HFFc6 (cell line): ENCODE data around the gene FGF12. TPM values are rescaled to one million over a fixed set of nuclear protein-coding genes. Genes with fewer than 3 reads are reported as not detected.

Experiments
- DNase-seq: peaks from one replicate; pipeline ENCODE4 v3.0.0-alpha.2; 2018
- H3K27ac Mint-ChIP-seq: 2 replicates; pipeline ENCODE4 v1.8.0; 2020; ENCODE audit warnings: mild to moderate bottlenecking, mixed read lengths
- H3K27me3 Mint-ChIP-seq: 2 replicates; pipeline ENCODE4 v1.8.0; 2021; ENCODE audit warnings: mild to moderate bottlenecking, moderate library complexity, mixed read lengths; ENCODE audit not compliant: insufficient read depth
- H3K36me3 Mint-ChIP-seq: 2 replicates; pipeline ENCODE4 v1.8.0; 2021; ENCODE audit warnings: low read depth, mixed read lengths
- H3K4me1 Mint-ChIP-seq: 2 replicates; pipeline ENCODE4 v1.8.0; 2020; ENCODE audit warnings: low read depth, mixed read lengths
- H3K4me3 Mint-ChIP-seq: 2 replicates; pipeline ENCODE4 v1.8.0; 2020; ENCODE audit warnings: mild to moderate bottlenecking, moderate library complexity, mixed read lengths
- H3K9me3 Mint-ChIP-seq: 2 replicates; pipeline ENCODE4 v1.8.0; 2020; ENCODE audit warnings: mild to moderate bottlenecking, mixed read lengths
- total RNA-seq, 6 experiments: library from RNA; stranded (reverse); fragmentation: NEBNext Ultra II Directional; extraction: Animal tissue kit (Norgen Biotek cat#: 25700); gene quantifications; 2 replicates in 1 of 6; 3 replicates in 5 of 6; pipeline ENCODE4 v1.2.3, GENCODE V29; 2021
- TF ChIP-seq, protein P1 (sequence below): fragments of 200-600 bp; sonication (generic); IDR thresholded peaks from 2 replicates; pipeline ENCODE4 v1.5.0; 2021; ENCODE audit warnings: antibody characterized with exemption, mild to moderate bottlenecking

The FGF12 gene
- total RNA-seq, 6 experiments from 2014 or later = not detected

DNA sequence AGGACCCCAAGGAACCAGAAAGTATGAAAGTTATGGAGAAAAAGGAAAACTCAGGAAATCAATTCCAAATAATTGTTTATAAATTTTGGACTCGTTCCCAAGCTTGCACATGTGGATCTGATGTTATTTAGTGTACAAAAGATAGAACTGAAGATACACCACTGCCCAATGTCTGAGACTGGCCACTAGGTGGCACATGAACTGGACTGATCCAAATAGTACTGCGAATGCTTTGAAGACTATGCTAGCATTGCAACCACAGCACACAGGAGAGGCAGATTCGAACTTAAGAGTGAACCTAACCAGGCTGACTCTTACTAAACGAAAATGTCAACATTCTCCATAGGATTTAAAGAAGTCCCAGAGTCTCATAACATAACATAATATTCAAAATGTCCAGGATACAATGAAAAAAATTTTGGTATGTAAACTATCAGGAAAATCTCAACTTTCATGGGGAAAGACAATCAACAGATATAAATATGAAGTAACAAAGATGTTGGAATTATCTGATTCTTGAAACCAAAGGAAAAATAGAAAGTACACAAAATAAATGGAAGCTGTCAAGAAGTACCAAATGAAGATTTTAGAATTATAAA, 596.7 kb downstream of the FGF12 start:
- no peak overlapping the region for H3K4me3 Mint-ChIP-seq
- H3K27ac Mint-ChIP-seq = no peak overlapping the region
- peak; percentile 56 for DNase-seq
- H3K9me3 Mint-ChIP-seq = peaks cover 19% of the 10 kb centered on the region; the same call in 1 of the 2 replicates
- TF ChIP-seq, protein P1, sequence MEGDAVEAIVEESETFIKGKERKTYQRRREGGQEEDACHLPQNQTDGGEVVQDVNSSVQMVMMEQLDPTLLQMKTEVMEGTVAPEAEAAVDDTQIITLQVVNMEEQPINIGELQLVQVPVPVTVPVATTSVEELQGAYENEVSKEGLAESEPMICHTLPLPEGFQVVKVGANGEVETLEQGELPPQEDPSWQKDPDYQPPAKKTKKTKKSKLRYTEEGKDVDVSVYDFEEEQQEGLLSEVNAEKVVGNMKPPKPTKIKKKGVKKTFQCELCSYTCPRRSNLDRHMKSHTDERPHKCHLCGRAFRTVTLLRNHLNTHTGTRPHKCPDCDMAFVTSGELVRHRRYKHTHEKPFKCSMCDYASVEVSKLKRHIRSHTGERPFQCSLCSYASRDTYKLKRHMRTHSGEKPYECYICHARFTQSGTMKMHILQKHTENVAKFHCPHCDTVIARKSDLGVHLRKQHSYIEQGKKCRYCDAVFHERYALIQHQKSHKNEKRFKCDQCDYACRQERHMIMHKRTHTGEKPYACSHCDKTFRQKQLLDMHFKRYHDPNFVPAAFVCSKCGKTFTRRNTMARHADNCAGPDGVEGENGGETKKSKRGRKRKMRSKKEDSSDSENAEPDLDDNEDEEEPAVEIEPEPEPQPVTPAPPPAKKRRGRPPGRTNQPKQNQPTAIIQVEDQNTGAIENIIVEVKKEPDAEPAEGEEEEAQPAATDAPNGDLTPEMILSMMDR = peak; percentile 84
- H3K4me1 Mint-ChIP-seq = peaks cover 8% of the 10 kb centered on the region; the same call in 1 of the 2 replicates
- H3K36me3 Mint-ChIP-seq = no peaks in the 10 kb centered on the region
- H3K27me3 Mint-ChIP-seq = no peaks in the 10 kb centered on the region

GRCh38 chr3:192129586-192129985, 597.8 kb downstream of the FGF12 start:
- Mint-ChIP-seq H3K4me1 (peaks cover 8% of the 10 kb centered on the region; the same call in 1 of the 2 replicates), H3K27me3 (no peaks in the 10 kb centered on the region), H3K4me3 (no peak overlapping the region), H3K27ac (no peak overlapping the region), H3K9me3 (peaks cover 19% of the 10 kb centered on the region; the same call in 1 of the 2 replicates), H3K36me3 (no peaks in the 10 kb centered on the region)
- DNase-seq = no peak
- TF ChIP-seq, protein P1 = no peak

DNA sequence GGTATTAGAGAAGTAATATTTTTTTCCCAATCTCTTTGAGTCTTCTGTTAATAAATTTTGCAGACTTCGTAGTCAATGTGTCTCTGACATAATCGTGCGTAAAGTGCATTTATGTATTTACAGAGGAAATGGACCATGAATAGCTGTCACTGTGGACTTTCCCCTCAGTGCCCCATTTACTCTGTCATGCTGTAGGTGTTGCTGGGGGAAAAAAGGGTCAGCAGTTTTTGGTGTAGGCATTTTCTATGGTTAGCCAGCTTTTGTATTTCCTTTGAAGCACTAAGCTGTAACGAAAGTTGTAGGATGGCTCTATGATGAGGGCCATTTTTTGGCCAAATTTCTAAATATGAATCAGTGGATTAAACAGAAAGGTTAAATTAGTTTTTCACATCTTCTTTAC, 598.4 kb downstream of the FGF12 start:
- H3K27me3 Mint-ChIP-seq = no peaks in the 10 kb centered on the region
- no peak for DNase-seq
- H3K27ac Mint-ChIP-seq = no peak overlapping the region
- peaks cover 8% of the 10 kb centered on the region; the same call in 1 of the 2 replicates for H3K4me1 Mint-ChIP-seq
- H3K4me3 Mint-ChIP-seq = no peak overlapping the region
- H3K9me3 Mint-ChIP-seq = peaks cover 19% of the 10 kb centered on the region; the same call in 1 of the 2 replicates
- no peaks in the 10 kb centered on the region for H3K36me3 Mint-ChIP-seq
- TF ChIP-seq, protein P1 = no peak

GRCh38 chr3:192128060-192128459, 599.3 kb downstream of the FGF12 start:
- H3K9me3 Mint-ChIP-seq = peaks cover 17% of the 10 kb centered on the region; the same call in 1 of the 2 replicates
- no peak overlapping the region for H3K4me3 Mint-ChIP-seq
- H3K4me1 Mint-ChIP-seq = peaks cover 8% of the 10 kb centered on the region; the same call in 1 of the 2 replicates
- no peaks in the 10 kb centered on the region for H3K36me3 Mint-ChIP-seq
- H3K27me3 Mint-ChIP-seq = no peaks in the 10 kb centered on the region
- no peak for DNase-seq
- H3K27ac Mint-ChIP-seq = no peak overlapping the region
- TF ChIP-seq, protein P1 = no peak

DNA sequence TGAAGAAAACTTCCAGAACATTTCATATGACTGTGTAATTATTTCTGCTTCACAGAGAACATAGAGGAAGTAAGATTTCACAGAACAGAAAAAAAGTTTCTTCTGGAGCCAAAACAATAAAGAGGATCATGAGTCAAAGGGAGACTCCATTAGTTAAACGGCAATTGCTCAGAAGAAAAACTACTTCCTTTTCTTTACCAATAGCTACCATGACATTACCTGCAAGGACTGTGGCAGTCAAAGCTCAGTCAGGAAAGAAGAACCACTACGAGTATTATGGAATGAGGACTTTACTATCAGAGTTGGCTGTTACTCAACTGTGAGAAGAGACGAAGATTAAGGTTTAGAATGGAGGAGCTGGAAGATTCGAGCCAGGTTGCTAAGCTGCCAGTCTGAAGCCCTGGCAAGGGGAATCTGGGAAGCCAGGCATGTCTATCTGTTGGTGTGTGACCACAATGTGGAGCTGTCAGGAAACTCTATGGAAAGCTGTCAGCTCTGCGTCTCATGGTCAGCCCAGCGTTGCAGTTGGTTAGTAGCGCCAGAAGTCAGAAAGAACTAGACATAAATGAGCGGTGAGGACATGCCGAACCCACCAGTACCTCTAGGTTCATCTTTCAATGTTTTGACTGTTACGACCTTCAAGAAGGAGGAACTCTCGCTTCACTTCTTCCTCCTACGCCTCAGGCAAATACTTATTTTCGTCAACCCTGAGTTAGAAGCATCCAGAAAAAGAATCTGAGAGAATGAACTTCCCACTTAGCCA, 604.3 kb downstream of the FGF12 start:
- Mint-ChIP-seq H3K27me3 (no peaks in the 10 kb centered on the region), H3K4me1 (peaks cover 10% of the 10 kb centered on the region; the same call in 1 of the 2 replicates), H3K27ac (peak overlapping the region; percentile 59), H3K9me3 (no peaks in the 10 kb centered on the region), H3K4me3 (peak overlapping the region; percentile 64), H3K36me3 (no peaks in the 10 kb centered on the region)
- TF ChIP-seq, protein P1 = no peak
- DNase-seq = no peak
